ENCODE measurements around the gene VAC14.

Gene VAC14

DNA sequence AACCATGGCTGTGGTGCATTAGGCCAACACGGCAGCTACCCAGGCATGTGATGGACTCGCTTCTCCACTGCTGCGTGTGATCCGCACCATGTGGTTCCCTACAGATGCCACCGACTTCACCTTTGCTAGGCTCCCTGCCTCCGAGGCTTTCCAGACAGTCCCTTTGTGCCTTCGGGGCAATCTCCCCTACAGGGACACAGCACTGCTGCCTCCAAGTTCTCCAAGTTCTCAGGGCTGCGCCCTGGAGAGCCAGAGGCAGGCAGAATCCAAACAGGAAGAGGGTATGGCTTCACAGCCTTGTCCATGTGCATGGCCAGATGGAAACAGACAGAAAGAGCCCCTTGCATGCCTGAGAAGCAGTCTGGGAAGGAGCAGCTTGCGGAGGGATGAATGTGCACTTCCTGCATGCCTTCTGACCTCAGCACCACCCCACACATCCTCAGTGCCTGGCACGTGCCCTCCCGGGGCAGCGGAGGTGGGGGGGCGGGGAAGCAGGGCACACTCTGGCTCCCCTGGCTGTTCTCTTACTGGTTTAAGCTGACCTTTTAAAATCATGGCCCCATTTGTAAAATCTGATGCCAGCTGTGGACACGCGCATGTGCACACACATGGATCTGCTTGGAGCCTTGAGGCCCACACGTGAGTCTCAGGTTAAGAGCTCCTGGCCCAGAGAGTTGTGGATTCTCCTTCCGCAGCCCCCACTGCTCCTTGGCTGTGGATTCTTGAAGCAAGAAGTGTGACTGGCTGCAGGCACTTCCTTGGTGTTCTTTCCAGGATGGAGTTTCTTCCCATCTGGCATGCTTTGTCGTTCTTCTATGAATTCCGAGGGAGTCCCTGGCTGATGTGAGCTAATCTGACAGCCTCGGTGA is 59.8 kb downstream of the VAC14 start:
- no peak for DNase-seq

DNA sequence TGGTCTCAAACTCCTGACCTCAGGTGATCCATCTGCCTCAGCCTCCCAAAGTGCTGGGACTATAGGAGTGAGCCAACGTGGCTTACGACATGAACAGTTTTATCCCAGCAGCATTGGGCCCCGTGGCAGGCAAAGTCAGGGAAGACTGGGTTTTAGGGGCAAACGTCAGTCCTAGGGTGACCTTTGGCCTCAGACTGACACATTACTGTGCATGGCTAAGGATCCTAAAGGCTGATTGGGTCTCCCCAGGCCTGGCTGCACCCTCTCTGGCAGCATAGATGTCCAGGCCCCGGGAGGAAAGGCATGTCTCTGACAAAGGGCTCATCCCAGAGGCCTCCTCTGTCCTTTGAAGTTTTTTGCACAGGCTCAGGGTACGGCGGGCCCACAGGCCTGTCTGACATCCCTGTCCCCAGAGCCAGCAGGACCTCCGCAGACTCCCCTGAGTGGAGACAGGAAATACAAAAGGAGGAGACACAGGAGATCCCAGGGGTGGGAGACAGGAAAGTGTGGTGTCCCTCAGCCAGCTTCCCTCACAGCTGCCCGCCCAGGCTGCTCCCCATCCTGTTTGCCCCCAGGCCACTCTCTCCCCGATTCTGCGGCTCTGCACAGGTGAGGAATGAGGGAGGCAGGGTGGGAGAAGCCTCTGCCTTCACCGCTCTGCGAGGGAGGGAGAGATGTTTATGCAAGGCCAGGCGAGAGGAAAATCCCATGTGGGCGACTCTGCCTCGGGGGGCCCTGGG is 60.6 kb downstream of the VAC14 start:
- DNase-seq, result no peak

DNA sequence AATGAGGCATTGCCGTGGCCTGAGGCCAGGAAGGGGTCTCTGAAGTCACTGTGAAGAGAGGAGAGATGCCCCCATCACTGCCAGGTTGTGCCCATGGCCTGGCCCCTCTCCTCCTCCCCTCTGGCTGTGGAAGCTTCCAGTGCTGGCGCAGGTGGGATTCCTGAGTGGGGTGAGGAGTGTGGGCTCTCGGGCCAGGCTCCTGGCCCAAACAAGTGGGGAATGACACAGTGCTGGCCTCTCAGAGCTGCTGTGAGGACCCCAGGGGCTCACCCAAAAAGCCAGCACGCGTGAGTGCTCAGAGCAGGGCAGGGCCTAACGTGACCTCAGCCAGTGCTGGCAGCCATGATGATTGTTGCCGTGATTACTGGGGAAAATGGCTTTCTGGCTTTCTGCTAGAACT is 61.6 kb downstream of the VAC14 start:
- DNase-seq, result no peak

DNA sequence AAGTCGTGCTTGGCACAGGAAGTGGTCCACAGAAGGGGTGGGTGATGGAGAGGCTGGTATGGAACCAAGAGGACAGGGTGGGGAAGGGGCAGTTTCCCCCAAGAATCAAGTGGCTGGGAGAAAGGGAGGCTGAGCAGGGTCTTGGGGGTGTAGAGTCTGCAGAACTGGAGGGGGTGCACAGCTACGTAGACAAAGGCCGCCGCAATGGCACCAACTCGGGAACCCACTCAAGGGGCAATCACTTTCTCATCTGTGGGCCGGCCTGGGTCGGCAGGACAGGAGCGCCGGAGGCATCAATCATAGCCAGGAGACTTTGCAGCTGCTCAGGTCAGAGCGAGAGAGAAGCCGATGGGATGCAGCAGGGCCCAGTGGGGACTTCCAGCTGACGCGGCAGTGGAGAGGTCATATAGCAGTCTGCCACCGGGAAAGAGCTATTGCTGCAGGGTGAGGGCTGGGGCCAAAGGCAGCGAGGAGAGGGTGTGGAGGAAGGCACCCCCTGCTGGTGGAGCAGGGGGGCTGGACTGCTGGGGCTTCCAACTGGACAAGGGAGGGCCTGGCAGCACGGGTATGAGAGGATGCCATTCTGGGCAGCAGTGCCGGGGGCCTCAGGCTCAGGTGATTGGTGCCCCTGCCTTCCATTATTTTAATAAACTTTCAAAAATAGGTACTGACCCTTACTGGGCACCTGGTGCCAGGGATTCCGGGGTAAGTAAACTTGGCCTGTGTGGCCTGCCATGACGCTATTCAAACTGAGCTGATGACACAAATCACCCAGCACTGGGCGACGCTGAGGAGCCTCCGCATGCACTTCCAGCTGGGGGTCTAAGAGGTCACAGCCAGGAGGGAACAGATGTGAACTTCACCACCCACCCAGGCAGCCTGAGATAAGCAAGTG is 62.6 kb downstream of the VAC14 start:
- DNase-seq, result peak; percentile 8

DNA sequence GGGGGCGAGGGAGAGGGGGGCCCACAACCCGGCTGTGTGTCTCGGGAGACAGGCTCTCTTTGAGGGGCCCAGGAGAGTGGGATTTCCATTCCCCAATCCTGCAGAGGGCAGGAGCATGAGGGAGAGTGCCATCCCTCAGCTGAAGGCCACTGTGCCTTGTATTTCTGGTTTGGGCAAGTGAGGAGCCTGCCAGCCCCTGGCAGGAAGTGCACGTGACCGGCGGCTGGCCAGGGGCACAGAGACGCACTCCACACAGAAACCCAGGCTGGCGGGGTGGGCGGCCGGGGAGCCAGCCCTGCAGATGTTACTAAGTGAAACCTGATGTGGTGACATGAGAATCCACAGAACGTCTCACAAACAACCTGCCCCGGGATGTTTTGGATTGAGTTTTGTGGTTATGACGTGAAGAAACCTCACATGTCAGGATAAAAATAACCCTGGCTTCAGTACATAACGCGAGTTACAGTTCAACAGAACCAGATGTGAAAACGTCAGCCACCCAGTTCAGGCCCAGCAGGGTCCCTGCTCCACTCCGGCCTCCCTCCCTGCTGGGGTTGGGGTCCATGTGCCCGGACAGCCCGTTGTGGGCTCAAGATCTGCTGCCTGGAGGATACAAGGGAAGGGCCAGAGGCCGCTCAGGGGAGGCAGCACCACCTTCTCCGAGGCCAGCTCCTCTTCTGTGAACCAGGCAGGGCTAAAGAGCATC is 63.4 kb downstream of the VAC14 start:
- DNase-seq, result peak; percentile 68

DNA sequence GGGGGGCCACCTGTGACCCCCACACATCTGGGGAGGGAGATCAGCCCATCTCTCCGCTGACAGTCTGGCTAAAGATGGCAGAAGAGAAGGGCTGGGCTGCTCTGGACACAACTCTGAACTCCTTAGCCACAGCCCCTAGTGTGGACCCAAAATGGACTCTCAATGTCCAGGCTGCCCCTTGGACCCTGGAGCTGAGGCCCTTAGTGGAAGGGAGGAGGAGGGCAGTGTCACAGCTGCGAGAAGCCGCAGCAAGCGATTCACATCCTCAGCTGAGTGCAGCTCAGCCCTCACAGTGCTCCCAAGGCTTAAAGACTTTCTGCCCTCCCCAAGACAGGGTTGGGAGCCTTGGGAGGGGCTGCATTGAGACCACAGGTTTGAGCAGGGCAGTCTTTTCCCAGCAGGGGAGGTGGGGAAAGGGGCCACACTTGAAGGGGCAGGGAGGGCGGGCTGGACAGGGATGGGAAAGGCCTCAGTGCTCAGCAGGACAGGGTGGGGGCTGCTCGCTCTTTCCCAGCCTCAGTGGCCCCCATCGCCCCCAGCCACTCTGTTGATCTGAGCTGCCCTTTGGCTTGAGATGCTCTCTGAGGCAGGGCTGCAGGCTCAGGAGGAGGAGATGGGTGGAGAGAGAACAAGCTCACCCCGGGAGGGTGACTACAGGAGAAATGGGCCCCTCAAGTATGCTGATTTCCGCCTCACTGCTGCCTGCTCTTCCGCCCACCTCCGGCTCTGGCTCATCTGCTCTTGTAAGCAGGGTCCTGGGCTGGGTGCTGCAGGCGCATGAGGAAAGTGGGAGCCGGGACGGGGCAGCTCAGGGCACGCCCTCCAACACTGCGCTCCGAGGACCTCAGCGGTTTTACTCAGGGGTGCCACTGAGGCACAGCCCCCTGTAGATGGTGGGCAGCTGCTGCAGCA is 64.2 kb downstream of the VAC14 start:
- DNase-seq, result no peak

DNA sequence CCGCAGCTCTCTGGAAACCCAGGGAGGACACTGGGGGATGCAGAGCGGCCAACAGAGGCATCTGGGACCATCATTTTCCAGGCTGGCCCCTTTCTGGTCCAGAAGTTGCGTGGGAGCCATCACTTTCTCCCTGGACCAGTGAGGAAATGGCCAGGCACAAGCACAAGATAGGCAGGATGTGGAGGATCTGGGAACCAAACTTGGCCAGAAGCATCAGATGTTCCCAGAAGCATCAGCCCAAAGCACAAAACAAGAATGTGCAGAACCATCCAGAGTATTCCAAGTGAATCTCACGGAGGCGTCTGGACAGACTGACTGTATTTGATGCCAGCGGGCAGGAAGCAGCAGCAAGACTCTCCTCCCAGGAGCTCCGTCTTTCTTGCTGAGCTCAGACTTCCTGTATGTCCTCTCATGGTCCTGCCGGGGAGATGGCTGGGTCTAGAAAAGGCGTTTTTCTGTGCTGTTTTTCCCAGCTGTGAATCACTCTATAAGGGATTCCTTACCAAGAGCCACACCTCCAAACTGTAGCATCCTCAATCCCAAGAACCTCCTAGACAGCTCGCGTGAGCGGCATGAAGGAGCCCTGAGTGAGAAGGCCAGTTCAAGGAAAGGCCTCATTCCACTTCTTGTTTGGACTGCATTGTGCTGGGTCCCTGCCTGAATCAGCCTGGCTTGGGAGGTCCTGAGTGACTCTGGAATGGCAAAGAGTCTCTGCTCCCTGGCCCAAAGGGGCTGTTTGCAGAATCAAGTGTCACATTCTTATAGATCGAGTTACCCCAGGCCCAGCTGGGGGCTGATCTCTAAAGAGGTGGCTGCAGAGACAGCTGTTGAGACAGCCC is 65.6 kb downstream of the VAC14 start:
- DNase-seq, result no peak

DNA sequence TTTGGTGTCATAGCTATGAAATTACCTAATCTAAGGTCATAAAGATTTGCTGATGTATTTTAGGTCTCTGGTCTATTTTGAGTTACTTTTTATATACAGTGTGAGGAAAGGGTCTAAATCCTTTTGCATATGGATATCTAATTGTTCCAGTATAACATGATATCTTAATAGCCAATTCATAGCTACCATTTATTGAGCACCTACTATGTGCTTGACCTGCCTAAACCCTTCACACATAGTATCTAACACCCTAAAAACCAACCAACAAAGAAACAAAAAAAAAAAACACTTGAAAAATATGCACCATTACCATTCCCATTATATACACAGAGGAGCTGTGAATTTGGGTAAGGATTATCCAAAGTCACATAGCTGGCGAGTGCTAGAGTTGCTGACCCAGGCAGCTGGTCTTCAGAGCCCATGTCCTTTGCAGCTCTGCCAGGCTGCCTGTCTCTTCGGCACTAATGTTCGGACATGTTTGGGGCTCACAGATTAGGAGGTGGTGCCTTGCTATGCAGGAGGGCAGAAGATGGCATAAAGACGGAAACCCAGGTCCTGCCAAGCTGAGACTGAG is 66.3 kb downstream of the VAC14 start:
- DNase-seq, result no peak

DNA sequence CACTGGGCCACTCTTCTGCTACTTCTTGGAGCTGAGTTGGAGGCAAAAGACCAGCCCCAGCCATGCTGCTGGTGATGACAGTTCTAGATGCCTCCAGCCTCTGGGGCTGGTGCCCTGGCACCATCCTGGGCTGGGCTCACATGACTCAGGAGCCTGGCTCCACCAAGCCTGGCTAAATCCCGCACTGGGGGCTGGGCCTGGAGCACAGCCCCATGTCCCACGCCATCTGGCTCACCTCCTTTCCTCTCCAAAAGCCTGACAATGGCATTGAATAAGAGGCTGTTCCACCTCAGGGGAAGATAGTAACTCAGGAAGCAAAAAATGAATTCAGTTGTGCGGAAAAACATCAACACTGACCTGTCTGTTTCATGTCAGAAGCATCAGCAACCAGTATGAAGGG is 70.0 kb downstream of the VAC14 start:
- no peak for DNase-seq

DNA sequence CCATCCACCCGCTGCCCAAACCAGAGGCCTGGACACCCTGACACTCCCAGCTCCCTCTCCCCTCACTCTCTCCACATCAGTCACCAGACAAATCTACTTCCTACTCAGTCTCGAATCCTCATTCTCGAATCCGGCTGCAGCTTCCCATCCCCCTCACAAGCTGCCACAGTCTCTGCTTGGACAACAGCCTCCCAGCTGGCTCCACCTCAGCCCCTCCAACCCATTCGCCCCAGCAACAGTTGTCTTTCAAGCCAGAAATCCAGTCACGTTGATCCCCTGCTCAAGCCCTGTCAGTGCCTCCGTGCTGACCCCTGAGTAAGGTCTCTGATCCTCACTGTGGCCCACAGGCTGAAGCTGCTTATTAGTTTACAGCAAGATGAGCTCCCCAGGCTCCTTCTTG is 70.9 kb downstream of the VAC14 start:
- no peak for DNase-seq

DNA sequence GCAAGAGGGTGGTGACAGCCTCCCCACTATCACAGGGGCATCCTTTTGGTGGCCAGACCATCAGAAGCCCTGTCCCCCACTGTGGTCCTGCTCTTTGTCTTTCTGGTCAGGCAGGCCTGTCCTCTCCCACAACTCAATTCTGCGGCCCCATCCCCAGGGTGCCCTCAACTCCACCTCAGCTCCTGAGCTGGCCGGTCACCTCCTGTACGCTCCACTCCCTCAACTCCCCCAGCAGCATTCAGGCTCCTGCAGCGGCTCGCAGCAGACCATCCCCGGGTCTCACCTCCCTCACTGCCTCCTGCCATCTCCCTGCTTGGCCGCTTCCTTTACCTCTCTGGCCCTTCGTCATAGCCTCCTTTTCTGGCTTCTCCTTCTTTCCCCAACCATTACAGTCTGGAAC is 71.7 kb downstream of the VAC14 start:
- no peak for DNase-seq

DNA sequence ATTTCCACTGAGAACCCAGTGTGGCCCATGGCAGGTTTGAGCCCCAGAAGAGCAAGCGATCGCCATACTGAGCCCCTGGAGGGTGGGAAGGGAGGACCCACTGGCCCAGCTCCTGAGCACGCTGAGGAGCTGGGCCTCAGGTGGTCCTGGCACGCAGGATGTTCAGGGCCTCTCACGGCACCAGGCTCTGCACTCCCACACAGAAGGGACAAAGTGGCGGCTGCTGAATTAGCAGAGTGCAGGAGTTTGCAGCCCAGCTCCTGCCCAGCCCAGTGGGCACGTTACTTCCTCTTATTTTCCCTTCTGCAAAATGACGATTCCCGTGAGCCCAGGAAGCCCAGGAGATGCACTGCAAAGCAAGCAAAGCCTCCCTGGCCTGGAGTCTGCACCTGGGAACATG is 72.8 kb downstream of the VAC14 start:
- no peak for DNase-seq

DNA sequence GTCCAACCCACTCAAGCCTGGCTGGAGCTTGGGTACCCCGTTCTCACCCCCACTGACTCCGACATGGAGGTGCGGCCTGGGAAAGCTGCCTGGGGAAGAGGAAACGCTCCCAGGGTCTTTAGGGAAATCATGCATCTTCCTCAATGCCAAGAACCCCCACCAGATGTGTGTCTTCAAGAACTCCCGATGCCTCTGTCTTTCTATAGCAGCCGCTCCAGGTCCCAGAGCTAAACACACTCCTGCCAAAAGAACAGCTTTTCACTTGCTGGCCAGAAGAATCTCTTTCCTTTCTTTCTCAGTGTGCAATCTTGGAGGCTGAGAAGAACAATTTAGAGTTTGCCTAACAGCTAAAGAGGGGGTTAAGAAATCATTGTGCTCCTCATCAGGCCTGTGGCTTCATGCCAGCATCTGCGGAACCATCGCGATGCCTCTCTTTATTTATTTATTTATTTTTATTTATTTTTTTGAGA is 74.0 kb downstream of the VAC14 start:
- DNase-seq, result no peak

DNA sequence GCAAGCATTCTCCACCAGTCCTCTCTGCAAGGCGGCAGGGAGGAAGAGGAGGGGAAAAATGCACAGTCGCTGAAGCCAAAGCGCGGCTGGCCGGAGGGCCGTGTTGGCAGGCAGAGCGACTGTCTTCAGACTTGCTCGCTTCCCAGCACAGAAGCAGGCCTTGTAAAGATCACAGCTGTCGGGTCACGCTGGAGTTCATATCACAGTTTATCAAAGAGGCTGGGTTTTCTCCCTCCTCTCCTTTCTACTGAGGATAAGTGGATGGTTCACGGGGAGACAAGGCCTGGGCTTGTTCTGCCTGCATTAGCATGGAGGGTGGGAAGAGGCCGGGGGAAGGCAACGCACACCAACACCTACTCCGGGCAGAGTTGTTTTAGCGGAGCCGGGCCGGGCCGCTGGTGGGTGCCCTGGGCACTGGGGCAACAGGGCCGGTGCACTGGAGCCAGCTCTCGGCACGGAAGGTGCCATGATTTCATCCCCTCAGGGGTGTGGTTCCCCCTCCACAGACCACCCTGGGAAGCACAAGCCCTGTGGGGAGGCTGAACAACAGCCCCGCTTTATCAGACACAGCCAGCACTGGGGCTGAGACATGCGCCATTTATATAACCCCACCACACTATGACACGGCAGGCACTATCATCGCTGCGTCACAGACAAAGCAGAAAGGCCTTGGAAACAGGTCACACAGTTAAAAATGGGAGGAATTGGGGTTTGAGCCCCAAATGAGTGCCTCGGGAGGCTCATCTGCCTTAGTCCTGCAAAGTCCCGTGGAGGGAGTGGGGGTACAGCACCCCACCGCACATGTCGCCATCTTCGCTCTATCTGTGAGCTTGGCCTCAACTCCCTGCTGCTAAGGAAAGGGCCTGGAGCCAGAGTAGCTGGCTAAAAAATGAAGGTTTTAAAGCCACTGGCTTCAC is 74.8 kb downstream of the VAC14 start:
- DNase-seq, result no peak

DNA sequence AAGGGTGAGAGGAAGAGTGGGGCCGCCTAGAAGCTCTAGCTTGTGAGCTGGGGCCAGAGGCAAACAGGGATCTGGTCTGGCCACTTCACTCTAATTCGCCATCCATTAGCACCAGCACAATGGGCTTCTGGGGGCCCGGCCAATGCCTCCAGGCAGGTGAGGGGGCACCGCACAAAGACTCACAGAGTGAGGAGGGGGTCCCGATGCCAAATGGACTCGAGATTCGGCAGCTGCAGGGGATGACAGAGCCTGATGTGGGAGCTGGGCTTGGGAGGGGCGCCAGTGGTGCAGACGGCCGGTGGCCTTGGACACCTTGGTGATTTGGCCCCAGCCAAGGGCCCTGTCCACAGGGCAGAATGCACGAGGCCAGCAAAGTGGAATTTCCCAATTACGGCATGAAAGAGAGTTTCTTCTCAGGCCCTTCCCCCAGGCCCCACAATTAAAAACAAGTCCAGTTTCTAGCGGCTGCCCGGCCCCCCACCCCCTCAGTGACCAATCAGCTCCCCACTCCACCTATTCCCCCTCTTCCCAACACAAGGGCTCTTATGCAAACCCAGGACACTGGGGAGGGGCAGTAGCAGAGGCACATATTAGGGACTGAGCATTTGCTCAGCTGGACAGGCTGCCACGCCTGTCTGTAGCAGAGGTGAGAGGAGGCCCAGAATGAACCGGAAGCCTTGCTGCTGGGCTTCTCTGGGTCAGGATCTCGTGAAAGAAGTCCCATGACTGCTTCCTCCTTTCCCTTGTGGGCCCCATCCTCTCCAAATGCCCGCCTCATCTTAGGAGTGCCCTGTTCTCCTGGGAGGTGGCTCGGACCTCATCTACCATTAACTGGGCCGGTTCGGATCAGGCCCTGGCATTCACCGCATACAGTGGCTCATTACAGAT is 75.7 kb downstream of the VAC14 start:
- DNase-seq, result no peak

DNA sequence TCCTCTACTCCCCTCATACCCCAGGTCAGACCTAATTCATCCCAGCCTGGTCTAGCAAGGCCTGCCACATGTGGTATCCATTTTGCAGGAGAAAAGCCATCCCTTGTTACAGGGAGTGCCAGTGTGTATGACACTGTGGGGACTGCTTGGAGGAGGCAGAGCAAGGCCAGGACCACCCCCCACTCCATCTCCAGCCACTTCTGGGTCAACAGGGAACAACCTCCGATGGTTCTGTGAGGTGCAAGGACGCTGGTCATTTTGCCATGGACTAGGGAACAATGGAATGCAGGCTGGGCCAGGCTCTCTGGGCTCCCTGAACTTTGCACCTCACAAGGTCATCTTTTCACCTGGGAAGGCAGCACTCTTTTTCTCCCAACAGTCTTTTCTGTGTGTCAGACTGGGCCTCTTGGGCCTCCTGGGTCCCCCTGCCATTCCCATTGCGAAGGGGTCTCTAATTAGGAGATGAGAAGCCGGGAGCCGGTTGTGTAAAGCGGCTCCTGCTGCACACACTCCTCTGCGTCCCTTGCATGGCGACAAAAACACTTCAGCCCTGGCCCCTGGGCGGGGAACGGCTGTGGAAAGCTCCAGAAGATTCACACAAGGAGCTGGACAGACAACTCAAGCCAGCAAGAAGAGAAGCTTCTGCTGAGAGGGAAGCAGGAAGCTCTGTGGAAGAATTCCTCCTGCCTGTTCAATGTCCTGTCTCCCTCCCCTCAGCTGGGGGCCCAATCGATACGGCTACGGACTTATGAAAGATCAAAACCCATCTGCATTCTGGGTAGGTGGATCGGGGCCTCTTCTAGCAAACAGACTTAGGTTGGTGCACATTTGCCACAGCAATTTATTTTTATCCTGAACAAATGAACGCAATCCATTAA is 76.6 kb downstream of the VAC14 start:
- DNase-seq, result no peak

DNA sequence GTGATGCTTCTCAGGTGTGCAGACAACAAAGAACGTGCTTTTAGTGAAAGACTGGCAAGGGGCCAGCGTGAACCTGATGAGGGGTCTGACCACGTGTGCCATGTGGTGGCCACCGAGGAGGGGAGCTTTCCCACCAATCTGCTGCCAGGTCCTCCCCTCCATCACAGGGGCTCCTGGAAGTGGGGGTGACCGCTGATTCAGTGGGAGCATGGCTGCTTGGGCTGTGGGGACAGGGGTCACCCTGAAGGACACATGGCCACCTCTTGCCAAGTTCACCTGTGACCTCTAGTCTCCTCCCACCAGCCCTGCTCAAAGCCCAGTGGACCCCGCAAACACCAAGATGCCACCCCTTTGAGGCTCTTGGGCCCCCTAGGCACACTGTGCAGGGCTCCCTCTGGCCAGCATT is 77.2 kb downstream of the VAC14 start:
- DNase-seq, result no peak
